ENCODE measurements around the gene IGFALS. TPM values are rescaled to one million over a fixed set of nuclear protein-coding genes. Genes with fewer than 3 reads are reported as not detected.

Gene IGFALS
- total and polyA plus RNA-seq, 7 donors, result 0.12 to 0.38 (median 0.18) TPM; not detected in 3

- H3K9me3 ChIP-seq, result no peaks in the 10 kb centered on the region
- intact Hi-C loops (cut with DNase I), result no loop called here
- H3K27ac ChIP-seq, result no peak overlapping the region
- H3K4me1 ChIP-seq, result peaks cover 4% of the 10 kb centered on the region
- no peaks in the 10 kb centered on the region for H3K27me3 ChIP-seq (ENCODE audit: insufficient read depth in 3 of 3, low read length in 2 of 3)
- no peak for TF ChIP-seq CTCF (IDR thresholded peaks at IDR 0.05)
- WGBS, 3 donors, result 92 to 93% (median 93%) methylated on average over 34 to 35 of the region's 35 CpGs
- no peak for ATAC-seq
- no peak for DNase-seq
- H3K36me3 ChIP-seq (ENCODE audit: insufficient read depth in 1 of 2, low read depth in 1 of 2), result peaks cover 0 to 80% of the 10 kb centered on the region in 2 donors
- no peak overlapping the region for H3K4me3 ChIP-seq
Measured at GRCh38 chr16:1818873-1819525, 25.5 kb upstream of the IGFALS start.

- no peaks in the 10 kb centered on the region for H3K27me3 ChIP-seq (ENCODE audit: insufficient read depth in 3 of 3, low read length in 2 of 3)
- intact Hi-C loops (cut with DNase I), result no loop called here
- DNase-seq (no peak), ATAC-seq (no peak)
- no peak overlapping the region for H3K4me3 ChIP-seq
- H3K27ac ChIP-seq, result no peak overlapping the region
- TF ChIP-seq CTCF (IDR thresholded peaks at IDR 0.05), result no peak
- H3K9me3 ChIP-seq, result no peaks in the 10 kb centered on the region
- 92 to 95% (median 94%) methylated on average over 24 to 27 of the region's 27 CpGs for WGBS, 3 donors
- H3K4me1 ChIP-seq, result no peaks in the 10 kb centered on the region
- peaks cover 0 to 86% of the 10 kb centered on the region in 2 donors for H3K36me3 ChIP-seq (ENCODE audit: insufficient read depth in 1 of 2, low read depth in 1 of 2)
Measured at GRCh38 chr16:1818204-1818872, 24.8 kb upstream of the IGFALS start.

GRCh38 chr16:1817716-1818115, 24.2 kb upstream of the IGFALS start:
- no peak for ATAC-seq
- no peaks in the 10 kb centered on the region for H3K9me3 ChIP-seq

GRCh38 chr16:1817276-1817589, 23.7 kb upstream of the IGFALS start:
- Histone ChIP-seq H3K4me1 (no peaks in the 10 kb centered on the region), H3K36me3 (ENCODE audit: insufficient read depth in 1 of 2, low read depth in 1 of 2) (peaks cover 0 to 80% of the 10 kb centered on the region in 2 donors), H3K4me3 (no peak overlapping the region), H3K27me3 (ENCODE audit: insufficient read depth in 3 of 3, low read length in 2 of 3) (no peaks in the 10 kb centered on the region), H3K27ac (no peak overlapping the region), H3K9me3 (no peaks in the 10 kb centered on the region)
- intact Hi-C loops (cut with DNase I), result no loop called here
- ATAC-seq (no peak), DNase-seq (no peak)
- no peak for TF ChIP-seq CTCF (IDR thresholded peaks at IDR 0.05)
- 88 to 95% (median 93%) methylated on average over 9 of the region's 9 CpGs for WGBS, 3 donors

More at GRCh38 chr16:1817716-1818115, 24.2 kb upstream of the IGFALS start:
- Histone ChIP-seq H3K36me3 (ENCODE audit: insufficient read depth in 1 of 2, low read depth in 1 of 2) (peaks cover 0 to 85% of the 10 kb centered on the region in 2 donors), H3K27ac (no peak overlapping the region), H3K4me3 (no peak overlapping the region), H3K4me1 (no peaks in the 10 kb centered on the region), H3K27me3 (ENCODE audit: insufficient read depth in 3 of 3, low read length in 2 of 3) (no peaks in the 10 kb centered on the region)
- no peak for DNase-seq
- TF ChIP-seq CTCF (IDR thresholded peaks at IDR 0.05), result no peak
- intact Hi-C loops (cut with DNase I), result no loop called here
- WGBS, 3 donors, result 88 to 90% (median 90%) methylated on average over 17 of the region's 17 CpGs
